NCI-H1436 (cell line): Measurements from ENCODE around the gene ATP13A4.
"Not testable (repeated sequence)": the region's sequence is repeated elsewhere in the genome, so short reads cannot be mapped to it uniquely, and the experiment has no call there.

ENCODE experiments used
- DNase-seq: peaks from one replicate; lab custom pipeline; 2025; lab: John Stamatoyannopoulos, UW

The ATP13A4 gene

DNA sequence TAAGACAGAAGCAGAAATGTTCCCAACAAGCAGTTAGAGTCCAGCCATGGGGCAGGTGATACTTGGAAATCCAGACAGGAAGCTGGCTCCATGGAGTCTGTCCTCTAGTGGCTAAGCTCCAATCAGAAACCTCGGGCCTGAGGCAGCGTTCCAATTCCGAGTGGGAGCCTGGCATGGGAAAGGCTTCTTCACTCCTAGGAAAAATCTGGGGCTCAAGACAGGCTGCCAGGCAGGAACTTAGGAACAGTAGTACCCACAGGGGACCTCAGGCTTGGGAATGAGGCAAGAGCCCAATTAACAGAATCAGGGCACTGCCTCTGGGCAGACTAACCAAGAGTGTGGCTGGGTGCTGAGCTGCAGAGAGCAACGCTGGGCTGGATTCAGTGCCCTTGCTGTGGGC, 6.2 kb upstream of the ATP13A4 start:
- DNase-seq, result no peak

DNA sequence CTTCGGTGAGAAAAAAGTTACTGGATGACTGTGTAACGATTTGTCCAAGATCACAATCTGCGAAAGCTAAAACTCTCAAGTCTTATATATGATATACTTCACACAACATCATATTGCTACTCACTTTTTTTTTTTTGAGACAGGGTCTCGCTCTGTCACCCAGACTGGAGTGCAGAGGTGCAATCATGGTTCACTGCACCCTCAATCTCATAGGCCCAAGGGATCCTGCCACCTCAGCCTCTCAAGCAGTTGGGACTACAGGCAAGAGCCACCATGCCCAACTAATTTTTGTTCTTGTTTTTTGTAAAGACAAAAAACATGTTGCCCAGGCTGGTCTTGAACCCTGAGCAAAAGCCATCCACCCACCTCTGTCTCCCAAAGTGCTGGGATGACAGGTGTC, 5.4 kb upstream of the ATP13A4 start:
- no peak for DNase-seq

DNA sequence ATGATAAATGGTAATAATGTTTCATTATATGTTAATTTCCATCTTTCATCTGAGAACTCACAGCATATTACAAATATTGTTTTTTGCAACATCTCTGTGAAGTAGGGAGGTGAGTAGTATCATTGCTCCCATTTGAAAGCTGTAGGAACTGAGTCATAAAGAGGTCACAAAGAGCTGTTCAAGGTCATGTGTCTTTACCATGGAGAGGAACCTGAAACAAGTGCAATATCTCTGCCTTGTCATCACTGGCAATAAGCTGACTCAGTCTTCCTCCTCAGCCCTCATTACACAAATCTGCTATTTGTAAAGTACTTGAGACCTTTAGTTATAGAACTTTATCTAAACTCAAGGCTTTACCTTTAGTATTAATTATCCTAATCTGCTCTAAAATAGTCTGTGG, 4.4 kb upstream of the ATP13A4 start:
- no peak for DNase-seq

DNA sequence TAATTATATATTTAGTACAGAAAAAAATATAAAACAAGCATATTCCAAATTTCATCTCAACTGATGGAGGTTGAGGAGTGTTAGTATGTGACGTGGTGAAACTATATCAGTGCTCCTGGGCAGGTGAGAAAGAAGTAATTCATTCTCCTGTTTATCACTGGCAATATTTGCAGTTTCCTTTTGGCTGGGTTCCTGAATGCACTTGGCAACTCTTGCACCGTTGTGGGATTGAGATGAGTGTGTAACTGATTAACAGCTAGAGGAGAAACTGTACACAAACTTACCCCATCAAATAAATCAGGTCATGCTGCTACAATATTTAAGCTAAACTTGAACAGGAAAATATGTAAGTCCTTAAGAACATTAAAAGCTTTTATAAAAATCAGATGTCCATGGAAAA, 2.1 kb upstream of the ATP13A4 start:
- no peak for DNase-seq

DNA sequence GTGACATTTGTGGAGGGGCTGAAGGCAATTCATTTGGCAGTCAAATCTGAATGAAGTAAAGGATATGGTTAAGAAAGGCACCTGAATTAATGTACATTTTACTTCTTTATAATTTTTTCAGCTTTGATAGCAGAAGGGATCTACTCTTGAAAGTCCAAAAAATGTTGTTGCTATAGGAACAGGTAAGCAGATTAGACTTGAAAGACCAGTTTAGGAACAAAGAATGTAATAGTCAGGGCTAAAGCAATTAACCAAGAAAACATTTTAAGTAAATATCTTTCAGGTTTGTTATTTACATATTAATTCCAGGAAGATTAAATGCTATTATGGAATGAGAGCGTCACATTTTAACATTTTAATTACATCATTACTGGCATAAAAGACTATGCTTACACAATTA, 1.1 kb downstream of the ATP13A4 start:
- no peak for DNase-seq

DNA sequence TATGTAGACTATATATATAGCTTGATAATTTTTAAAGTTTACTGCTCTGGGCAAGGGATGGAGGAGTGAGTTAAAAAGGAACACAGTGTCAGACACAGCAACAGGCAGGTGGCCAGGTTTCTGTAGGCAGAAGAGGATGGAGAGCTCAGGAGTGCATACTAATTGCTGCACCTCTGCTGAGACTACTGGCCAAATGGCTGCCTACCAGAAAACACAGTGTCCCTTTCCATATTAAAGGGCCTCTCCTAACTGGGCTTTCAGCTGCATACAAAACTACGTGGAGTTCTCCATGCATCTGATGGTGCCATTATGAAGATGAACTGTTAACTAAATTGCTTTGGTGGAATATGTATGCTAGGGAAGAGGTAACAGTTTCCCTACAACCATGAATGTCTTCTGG, 1.8 kb downstream of the ATP13A4 start:
- no peak for DNase-seq

DNA sequence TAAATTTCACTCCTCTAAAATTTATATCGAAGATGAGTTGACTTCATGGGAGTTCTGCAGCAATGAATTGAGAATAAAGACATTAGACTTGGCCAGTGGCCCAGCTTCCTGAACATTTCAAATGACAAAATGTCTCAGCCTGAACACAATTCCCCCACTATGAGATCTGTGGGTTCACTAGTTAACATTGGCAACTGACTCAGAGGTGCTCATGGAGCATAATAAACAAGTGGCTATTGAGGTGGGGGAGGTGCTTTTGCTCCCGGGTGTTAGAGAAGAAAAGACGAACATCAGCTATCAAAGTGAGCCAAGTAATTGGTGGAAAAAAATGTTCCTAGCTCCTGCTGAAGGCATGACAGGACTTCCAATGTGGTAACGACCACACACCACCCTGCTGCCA, 6.3 kb downstream of the ATP13A4 start:
- DNase-seq, result no peak

DNA sequence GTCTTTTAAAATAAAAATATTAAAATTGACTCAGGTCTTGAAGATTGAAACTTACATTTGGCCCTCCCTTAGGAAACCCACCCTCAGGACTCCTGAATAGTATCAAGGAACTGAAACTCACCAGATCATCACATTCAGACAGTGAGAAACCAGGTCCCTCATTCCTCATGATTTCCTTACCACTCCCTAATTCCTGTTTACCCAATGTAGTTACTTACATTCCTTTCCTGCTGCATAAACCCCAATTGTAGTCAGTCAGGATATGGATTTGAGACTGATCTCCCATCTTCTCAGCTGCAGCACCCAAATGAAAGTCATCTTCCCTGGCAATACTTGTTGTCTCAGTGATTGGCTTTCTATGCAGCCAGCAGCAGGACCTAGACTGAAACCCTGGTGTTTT, 8.6 kb downstream of the ATP13A4 start:
- DNase-seq, result no peak

DNA sequence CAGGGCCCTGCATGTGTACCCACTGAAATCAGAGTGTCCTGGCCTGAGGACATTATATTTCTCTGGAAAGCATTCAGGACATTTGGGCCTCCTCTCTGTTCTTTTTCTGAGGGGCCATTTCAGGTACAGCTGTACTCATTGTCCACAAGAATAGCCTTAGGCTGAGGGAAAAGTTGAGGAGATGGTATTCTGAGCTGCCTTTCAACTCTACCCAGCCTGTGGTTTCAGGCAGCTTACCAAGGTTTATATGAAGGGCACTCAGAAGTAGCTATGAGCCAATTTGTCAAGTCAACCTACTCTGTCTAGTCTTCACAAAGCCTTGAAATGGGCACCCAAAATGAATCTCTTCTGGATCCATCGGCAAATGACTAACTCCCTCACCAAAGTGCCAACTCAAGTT, 9.4 kb downstream of the ATP13A4 start:
- DNase-seq, result no peak

DNA sequence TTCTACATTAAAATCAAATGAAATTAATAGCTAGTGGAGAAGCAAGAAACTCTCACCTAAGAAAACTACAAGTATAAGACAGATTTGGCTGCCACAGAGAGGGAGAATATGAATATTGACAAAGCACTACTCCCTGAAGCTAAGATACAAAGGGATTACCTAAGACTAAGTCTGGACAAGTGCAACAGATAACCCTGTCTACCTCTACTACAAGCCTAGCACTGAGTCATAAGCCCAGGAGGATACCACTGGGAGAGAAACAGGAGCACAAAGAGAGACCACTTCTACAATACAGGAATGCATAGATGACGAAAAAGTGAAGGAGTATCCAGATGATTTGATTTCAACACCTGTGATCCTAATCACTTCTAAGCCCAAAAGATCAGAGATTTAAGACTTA, 10.4 kb downstream of the ATP13A4 start:
- DNase-seq, result no peak

DNA sequence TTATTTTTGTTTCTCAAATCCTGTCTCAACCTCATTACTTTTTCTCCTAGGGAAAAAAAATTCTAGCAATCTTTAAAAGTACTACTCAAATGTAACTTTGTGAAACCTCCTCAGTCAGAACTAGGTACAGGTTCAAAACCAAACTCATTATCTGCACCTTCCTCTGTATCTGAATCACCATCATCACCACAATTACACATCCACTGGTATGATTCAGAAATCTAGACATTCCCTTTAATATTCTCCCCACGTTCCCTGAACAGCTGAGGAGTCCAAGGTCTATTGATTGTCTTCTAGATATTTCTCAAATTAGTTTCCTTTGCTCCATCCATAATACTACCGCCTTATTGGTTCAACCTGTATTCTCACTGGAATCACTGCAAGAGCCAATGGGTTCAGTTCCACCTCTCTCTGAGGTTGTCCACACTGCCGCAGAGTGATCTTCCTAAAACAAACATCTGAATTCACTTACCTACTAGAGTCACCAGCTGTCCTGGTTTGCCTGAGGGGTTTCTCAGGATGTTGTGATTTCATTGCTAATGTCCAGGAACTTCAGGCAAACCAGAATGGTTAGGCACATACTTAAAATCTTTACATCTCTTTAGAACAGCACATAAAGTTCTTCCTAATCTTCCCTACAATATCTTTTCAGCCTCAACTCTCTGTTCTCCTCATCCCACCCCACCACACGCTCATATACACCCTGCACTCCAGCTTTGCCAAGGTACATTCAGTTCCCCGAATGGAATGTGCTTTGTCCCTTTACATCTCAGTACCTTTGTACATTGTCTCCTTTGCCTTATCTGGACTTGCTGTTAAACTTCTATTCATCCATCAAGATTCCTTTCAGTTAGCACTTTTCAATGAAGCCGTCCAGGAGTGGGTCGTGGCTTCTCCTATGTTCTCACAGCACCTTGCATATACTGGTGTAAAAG, 24.2 kb downstream of the ATP13A4 start:
- no peak for DNase-seq

DNA sequence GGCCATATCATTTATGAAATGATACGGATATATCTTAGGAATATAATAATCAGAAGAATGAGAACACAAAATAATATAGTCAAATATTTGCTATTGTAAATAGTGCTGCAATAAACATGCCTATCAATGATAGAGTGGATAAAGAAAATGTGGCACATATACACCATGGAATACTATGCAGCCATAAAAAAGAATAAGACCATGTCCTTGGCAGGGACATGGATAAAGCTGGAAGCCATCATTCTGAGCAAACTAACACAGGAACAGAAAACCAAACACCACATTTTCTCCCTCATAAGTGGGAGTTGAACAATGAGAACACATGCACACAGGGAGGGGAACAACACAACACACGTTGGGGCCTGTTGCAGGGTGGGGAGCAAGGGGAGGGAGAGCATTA, 28.6 kb downstream of the ATP13A4 start:
- not testable (repeated sequence) for DNase-seq

DNA sequence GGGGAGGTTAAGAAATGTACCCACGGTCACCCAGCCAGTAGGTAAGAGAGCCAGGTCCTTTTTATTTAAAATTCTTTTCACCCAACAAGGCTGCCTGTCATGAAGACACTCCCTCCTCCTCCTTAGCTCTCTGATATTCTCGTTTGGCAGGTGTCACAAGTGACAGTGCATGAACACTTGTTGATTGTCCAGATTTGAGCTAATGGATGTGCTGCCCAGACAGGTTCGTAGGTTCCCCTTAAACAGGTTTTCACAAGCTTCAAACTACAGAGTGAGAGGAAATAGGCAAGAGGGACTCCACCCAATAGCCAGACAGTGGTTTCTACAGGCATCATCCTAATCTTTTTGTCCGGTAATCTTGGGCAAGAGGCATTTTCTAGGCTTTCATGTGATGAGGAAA, 32.2 kb downstream of the ATP13A4 start:
- no peak for DNase-seq

DNA sequence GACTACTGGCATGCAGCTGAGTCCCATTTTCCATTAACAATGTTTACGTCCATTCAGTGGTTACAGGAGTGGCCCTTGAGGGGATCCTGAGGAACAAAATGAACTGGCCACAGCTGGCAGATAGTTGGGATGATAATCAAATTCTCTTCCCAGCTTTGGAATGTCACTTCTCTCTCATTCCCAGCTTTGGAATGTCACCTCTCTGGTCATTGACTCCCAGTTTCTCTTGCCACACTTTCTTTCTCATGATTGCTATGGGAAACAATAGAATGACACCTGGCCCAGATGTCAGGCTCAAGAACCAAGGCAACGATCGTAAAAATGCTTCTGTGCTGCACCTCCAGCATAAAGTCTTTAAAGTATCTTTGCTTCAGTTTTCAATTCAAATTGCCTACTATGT, 34.0 kb downstream of the ATP13A4 start:
- no peak for DNase-seq

DNA sequence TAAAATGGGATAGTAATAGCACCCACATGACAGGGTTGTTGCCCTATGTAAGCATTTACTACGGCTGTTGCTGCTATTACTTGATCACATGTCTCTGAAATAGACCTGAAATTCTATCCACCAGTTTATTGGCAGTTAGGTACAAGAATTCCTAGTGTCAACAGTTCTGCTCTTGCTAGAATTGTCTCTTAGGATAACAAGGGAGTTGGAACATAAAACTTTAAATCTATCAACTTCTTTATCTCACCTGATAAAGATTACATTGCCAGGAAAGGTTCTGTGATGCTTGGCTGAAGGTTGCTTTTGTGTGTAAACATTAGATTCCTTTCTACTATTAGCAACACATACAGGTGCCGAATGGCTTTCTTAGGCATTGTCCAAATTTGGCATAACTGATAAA, 38.7 kb downstream of the ATP13A4 start:
- DNase-seq, result no peak

DNA sequence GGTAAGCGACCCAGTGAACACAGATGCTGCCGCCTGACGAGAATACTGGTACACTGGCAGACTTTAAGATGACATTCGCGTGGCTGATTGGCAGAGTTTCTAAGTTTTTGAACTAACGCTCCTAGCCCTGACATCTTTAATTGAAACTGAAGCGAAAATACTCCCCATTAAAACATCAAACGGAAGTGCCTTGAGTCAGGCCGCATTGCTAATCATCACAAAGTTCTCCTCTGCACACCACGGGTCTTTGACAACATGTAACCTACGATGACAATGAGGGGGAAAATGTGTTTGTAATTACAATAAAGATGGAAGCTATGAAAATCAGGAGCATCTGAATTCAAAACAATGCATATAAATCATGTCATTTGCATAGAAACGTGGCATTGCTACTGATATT, 44.5 kb downstream of the ATP13A4 start:
- no peak for DNase-seq

DNA sequence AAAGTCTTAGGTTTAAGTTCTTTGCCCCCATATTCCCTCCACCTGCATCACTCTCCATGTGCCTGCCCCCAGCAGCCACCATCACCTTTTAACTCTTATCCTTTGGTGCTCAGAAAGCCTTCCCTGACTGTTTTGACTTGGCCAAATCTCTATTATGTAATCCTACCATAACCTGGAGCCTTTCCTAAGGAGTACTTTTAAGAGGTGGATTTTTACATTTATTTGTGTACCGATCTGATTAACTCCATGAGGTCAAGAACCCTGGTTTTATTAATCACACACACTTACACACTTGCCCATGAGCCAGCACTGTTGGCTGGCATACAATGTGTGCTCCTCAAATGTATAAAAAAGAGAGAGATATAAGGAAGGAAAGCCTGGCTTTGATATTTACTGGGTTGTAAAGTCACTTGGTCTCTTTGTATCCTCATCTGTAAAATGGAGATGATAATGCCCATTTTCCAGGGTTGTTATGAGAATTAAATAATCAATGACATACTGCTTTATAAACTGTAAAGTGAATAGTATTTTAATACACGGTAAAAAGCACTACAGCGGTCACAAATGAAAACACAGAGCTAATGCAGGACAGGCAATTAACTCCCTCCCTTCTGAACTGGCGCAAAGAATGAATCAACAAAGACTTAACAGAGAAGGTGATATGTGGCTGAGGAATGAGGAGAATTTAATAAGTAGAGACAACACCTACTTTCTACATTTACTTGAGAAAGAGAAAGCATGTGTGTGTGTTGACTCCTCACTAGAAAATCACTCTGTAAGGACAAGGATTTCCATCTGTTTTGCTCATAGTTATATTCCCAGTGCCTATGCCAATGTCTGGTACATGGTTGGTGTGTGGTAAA, 45.4 kb downstream of the ATP13A4 start:
- no peak for DNase-seq

DNA sequence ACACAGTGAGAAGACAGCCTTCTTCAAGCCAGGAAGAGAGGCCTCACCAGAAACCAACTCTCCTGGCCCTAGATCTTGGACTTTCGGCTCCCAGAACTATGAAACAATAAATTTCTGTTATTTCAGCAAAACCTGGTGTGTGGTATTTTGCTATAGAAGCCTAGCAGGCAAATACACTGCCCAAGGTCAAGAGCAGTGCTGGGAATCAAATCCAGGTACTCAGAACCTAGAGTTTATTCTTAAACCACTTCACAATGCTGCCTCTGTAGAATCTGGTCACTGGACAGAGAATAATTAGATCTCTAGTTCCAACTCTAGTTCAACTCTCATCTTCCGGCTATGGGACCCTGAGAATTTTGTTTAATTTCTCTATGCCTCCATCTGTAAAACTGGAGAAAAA, 46.6 kb downstream of the ATP13A4 start:
- no peak for DNase-seq

DNA sequence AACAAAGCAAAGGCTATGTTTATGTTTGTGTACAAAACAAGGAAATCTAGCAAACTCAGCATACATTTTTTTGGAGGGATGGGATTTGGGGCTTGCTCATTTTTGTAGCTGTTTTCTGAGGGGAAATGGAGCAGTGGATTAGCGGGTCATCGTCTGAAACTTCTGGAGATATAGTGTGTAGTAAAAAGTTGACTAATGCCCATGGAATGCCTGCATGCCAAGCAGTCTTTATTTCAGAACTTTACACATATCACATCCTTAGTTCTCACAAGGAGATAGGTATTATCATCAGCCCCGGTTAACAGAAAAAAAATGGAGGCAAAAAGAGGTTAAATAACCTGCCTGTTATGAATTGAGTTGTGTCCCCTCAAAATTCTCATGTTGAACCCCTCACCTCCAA, 47.1 kb downstream of the ATP13A4 start:
- no peak for DNase-seq

DNA sequence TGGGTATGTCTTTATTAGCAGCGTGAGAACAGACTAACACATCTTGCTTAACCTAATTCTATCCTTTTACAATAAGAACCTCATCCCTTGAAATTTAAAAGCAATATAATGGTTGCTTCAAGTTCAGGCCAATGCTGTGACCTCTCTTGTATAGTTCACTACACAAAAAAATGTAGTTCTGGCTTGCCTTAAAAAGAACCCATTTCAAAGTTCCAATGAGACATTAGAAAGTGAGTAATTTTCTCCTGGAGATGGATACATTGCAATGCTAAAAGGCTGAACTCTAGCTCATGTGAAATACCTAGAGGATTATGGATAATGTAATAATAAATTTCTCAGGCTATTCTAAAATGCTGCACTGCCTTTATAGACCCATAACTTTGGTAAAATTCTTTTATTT, 47.8 kb downstream of the ATP13A4 start:
- no peak for DNase-seq

DNA sequence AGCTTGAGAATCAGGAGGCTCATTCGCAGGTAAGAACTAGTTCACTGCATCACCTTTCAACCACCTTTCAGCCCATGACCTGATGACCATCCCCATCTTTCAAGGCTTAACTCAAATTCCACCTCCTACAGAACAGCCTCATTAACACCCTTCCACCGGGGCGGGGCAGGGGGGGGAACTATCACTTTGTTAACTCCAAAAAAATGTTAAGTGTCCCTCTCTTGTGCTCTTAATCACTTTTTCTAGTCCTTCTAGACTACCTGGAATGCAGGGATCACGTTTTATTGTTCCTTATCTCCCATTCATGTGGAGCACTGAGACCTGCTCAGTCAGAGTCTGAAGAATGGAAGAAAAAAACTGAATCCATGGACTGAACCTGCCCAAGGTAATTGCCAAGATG, 51.8 kb downstream of the ATP13A4 start:
- DNase-seq, result no peak

DNA sequence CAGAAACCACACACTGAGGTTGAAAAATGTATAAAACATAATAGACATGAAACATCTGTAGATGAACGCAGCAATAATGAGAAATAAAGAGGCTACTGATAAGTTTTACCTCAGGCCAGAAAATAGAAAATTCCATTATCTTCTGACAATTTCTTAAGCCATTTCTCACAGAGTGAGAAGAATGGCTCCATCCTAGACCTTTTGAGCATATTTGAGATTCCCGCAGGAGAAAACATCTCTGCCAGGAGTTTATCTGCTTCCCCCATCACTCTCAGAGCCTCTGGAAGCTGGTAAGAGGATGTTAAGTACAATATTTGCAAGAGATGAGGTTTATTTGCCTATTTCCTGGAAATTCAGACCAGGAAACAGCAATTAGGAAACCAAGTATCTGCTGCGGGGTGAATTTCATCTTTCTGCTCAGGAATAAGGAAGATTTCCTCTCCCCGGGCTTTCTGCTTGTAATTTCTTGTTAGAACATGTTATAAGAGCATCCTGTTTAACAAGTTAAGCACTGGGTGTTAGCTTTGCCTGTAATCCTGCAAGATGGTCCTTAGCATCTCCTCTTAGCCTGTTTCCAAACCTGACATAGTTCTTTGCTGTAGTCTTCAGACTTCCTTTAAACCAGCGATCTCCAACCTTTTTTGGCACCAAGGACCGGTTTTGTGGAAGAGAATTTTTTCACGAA, 54.8 kb downstream of the ATP13A4 start:
- no peak for DNase-seq
